Fibroblast of skin of left quadriceps (primary cell): Measurements from ENCODE around the gene PCNX2.

Experiments
- DNase-seq, 2 experiments: peaks; one replicate each; pipeline ENCODE4 v3.0.0-alpha.2; 2013; ENCODE audit warnings: low read depth in 2 of 2

PCNX2 gene

GRCh38 chr1:233063462-233063861, 232.1 kb downstream of the PCNX2 start:
- DNase-seq: no peak

DNA sequence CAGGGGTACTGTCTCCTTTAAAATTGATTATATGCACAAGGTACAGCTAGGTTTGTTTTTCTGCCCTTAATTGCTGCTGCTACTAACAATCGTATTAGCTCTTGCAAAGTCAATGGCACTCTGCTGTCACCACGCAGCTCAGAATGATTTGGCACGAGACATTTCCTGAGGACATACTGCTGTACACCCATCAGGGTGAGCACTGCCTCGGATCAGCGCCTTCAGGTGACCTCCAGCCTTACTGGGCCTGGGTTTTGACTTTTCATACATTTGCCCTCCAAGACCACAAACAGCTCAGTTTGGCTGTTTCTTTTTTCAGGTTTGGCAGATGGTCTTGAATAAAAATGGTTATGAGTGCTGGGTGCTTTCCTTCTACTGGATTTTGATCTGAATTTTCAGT, 234.3 kb downstream of the PCNX2 start:
- DNase-seq: no peak

GRCh38 chr1:233060461-233060994, 235.0 kb downstream of the PCNX2 start:
- no peak for DNase-seq

- no peak for DNase-seq
These were observed 237.7 kb downstream of the PCNX2 start for GRCh38 chr1:233057836-233058235.

GRCh38 chr1:233055879-233056641, 239.5 kb downstream of the PCNX2 start:
- no peak for DNase-seq

GRCh38 chr1:233045588-233045987, 249.9 kb downstream of the PCNX2 start:
- DNase-seq: no peak

DNA sequence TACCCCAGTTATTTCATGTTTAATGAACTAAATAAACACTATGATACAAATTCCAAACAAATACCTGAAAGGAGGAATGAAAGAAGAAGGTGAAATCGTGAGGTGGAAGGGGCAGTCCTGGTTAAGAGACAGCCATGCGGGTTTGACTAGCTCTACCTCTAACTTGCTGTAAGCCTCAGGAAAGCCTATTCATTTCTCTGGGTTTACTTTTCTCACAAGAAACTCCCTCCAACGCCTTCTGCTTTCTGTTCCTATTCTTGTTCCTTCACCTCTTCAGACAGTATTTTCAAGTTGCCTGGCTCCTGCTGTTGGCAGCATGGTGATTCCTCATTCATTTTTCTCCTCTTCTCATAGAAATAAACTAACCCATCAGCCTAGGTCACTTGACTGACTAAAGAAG, 252.7 kb downstream of the PCNX2 start:
- no peak for DNase-seq

- no peak for DNase-seq
These were observed 255.0 kb downstream of the PCNX2 start for GRCh38 chr1:233040494-233040893.

DNA sequence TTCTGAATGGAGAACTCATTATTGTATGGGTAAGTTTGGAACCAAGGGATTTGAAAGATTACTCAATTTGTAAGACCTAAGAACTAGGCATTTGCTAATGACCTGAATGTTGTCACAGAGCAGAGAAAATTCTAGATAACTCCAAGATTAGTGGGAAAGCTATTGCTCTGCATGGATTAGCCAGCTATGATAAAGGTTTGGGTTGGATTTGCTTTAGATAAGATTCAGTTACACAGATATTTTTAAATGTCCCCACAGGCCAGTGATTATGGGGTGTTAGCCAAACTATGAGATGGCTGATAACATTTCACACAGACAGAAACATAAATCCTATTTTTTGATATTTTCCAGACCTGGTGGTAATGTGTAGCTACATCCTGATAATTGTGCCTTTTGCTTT, 256.9 kb downstream of the PCNX2 start:
- no peak for DNase-seq

DNA sequence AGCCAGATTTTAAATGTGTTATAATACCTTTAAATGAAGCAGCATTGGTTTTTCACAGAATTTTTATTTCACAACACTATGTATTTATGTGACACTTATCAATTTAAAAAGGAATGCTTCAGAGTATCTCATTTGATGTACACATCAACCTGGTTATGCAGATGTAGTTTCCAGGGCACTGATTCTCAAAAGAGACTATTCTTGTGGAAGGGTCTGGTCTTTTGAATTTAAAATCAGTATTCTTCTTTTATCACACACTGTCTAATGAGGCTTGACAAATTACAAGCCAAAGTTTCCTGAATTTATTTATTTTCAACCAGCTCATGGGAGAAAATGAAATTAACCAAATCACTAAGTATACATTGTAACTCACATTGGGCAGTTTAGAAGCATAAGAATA, 257.7 kb downstream of the PCNX2 start:
- no peak for DNase-seq

DNA sequence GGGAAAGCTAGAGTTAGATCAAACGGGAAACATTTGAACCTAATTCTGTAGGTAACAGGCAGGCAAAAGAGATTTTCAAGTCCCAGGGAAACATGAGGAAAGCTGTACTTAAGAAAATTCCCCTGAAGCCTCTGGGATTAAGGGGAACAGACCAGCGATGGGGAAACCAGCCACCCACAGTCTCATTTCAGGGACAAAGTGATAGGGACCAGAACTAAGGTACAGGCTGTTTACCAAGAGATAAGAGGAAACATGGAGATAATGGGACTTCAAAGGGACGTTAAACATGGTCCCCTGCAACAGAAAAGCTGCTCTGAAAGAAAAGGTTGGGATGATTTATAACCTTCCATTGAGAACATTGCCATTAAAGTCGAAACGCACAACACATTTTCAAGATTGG, 260.7 kb downstream of the PCNX2 start:
- DNase-seq: no peak

GRCh38 chr1:233033361-233033760, 262.2 kb downstream of the PCNX2 start:
- DNase-seq: peak in 1 of 2 experiments; percentile 17

DNA sequence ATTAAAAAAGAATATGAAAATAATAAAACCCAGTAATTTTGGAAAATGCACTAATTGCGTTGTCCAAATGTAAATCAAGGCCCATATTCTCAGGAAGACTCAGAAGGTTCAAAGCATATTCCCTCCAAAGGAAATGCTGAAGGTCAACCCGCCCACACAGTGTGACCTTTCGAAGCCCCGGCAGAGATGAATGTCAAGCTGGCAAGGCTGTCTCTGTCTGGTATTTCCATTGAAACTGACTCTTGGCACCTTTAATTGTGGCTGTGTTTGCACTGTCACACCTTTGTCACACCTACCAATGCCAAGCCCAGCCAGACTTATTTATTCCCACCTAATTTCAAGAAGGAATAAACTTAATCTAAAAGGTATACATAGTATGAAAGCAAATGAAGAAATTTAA, 262.6 kb downstream of the PCNX2 start:
- DNase-seq: no peak

DNA sequence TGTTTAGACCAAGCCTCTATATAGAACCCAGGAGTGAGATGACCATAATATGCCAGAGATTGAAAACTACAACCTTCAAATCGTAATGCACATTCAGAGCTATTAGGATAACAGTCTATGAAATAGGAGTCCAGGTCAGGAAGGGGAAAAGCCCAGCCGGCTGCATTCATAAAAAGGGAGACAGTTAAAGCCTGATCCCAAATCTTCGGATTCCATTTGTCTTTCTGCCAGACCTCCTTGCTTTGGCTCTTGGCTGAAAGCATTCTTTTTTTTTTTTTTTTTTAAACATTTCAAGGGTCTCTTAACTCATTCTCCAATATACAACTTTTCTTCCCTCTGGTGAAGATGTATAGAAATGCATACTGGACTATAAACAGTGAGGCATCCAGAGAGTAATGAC, 264.0 kb downstream of the PCNX2 start:
- no peak for DNase-seq

DNA sequence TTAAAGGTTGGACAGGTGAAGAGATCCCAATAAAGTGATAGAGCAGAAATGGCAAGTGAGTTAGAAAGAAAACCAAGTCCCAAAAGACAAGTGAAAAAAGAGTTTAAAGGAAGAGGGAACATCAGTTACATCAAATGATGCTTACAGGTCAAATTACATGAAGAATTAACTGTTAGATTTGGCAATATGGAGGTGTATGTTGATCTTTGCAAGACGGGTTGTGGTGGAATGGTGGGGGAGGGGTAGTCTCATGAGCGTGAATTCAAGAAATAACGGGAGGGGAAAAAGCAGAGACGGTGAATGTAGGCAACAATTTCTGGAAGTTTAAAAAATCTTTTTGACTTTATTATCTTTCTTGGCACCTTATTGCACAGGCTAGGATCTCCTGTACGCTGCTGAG, 268.5 kb downstream of the PCNX2 start:
- no peak for DNase-seq

DNA sequence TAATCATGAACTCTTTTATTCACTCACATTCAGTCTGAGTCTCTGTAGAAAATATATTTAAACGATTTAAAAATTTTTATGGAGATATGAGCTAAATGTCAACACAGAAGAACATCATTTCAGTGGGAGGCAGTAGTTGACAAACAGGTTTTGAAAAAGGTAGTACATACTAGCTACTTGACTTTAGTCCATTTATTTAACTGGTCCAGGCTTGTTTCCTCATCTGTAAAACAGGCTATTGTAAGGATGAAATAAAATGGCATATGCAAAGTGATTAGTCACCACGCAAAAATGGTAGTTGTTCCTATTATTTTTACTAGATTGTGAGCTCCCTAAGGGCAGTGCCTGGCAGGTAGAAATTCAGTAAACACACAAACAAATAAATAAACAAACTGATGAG, 270.0 kb downstream of the PCNX2 start:
- no peak for DNase-seq

GRCh38 chr1:233025157-233025556, 270.4 kb downstream of the PCNX2 start:
- no peak for DNase-seq

- no peak for DNase-seq
These were observed 271.3 kb downstream of the PCNX2 start for GRCh38 chr1:233024199-233024598.

DNA sequence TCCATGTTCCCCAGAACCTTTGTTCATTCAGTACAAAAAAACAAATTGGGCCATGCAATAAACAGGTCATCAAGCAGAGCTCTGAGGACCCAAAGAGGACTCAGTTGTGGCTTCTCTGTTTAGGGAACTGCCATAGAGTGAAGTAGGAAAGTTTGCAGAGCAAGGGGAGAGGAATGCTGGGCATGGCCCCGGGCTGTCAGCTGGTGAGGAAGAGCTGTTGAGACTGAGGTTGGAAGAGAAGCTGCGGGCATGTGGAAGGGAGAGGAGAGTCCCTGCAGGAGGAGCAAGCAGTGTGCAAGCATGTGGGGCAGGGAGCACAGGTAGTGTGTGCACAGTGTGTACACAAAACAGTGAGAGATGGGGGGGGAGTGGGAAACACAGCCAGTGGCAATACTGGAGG, 273.3 kb downstream of the PCNX2 start:
- no peak for DNase-seq

- no peak for DNase-seq
These were observed 275.1 kb downstream of the PCNX2 start for GRCh38 chr1:233020426-233020825.

- no peak for DNase-seq
These were observed 275.7 kb downstream of the PCNX2 start for GRCh38 chr1:233019778-233020325.

DNA sequence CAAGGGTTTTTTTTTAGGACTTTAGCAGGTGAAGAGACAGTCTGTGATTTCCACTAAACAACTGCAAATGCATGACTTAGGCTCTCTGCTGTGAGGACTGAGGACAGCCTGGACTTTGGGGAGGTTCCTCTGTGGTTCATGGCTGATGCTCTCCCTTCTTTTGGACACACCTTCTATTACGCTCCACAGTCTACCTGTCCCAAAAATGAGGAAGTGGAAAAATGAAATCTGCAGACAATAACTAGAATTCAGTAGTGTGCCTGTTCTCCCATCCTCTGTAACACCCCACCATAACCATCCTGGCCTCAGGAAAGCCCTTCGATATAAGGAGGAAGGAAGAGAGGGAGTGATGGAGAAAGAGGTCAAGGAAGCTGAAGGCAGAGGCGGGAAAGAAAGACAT, 276.4 kb downstream of the PCNX2 start:
- DNase-seq: no peak

GRCh38 chr1:233016798-233017197, 278.7 kb downstream of the PCNX2 start:
- no peak for DNase-seq

DNA sequence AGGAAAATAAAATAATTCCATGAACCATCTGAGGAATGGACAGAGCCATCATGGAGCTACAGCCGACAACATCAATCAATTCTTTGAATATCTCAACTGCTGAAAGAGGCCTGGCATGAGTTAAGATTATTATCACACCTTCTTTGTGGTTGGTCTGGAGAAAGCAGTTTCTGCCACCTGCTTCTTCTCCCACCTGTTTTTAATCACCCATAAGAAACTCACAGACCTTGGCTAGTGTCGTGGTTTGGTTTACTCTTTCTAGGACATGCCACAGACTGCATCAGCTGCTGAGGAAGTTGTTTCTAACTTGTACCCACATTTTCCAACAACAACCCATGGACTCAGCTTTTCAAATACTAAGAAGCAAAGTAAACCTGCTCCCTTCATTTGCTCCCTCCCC, 279.6 kb downstream of the PCNX2 start:
- DNase-seq: no peak
